ENCODE results near the gene C15orf39.

The C15orf39 gene

GRCh38 chr15:75207618-75208500 lies 6.2 kb downstream of the C15orf39 start:
- TF ChIP-seq CTCF (IDR thresholded peaks at IDR 0.05; ENCODE audit: control insufficient read depth, extremely low read depth, insufficient read depth), result no peak
- DNase-seq (ENCODE audit: low read depth), result no peak
- no peak overlapping the region for H3K4me3 ChIP-seq (ENCODE audit: low read depth, low read length)

- no peak for DNase-seq (ENCODE audit: low read depth)
- no peak for TF ChIP-seq CTCF (IDR thresholded peaks at IDR 0.05; ENCODE audit: control insufficient read depth, extremely low read depth, insufficient read depth)
- no peak overlapping the region for H3K4me3 ChIP-seq (ENCODE audit: low read depth, low read length)
Observed at GRCh38 chr15:75208501-75209288, 7.0 kb downstream of the C15orf39 start.

GRCh38 chr15:75209289-75209676 lies 7.6 kb downstream of the C15orf39 start:
- TF ChIP-seq CTCF (IDR thresholded peaks at IDR 0.05; ENCODE audit: control insufficient read depth, extremely low read depth, insufficient read depth), result no peak
- no peak for DNase-seq (ENCODE audit: low read depth)
- no peak overlapping the region for H3K4me3 ChIP-seq (ENCODE audit: low read depth, low read length)

- no peak for DNase-seq (ENCODE audit: low read depth)
- TF ChIP-seq CTCF (IDR thresholded peaks at IDR 0.05; ENCODE audit: control insufficient read depth, extremely low read depth, insufficient read depth), result no peak
- H3K4me3 ChIP-seq (ENCODE audit: low read depth, low read length), result no peak overlapping the region
Observed at GRCh38 chr15:75210811-75211230, 9.1 kb downstream of the C15orf39 start.

- TF ChIP-seq CTCF (IDR thresholded peaks at IDR 0.05; ENCODE audit: control insufficient read depth, extremely low read depth, insufficient read depth), result no peak
- no peak overlapping the region for H3K4me3 ChIP-seq (ENCODE audit: low read depth, low read length)
- DNase-seq (ENCODE audit: low read depth), result no peak
Observed at GRCh38 chr15:75211436-75212199, 9.9 kb downstream of the C15orf39 start.

- no peak for DNase-seq (ENCODE audit: low read depth)
- TF ChIP-seq CTCF (IDR thresholded peaks at IDR 0.05; ENCODE audit: control insufficient read depth, extremely low read depth, insufficient read depth), result no peak
- no peak overlapping the region for H3K4me3 ChIP-seq (ENCODE audit: low read depth, low read length)
Observed at GRCh38 chr15:75212200-75212858, 10.6 kb downstream of the C15orf39 start.

Data from LNCaP clone FGC (cell line).